Skeletal muscle tissue (tissue), 4 donors: ENCODE data around the gene HYAL1. TPM values are rescaled to one million over a fixed set of nuclear protein-coding genes. Genes with fewer than 3 reads are reported as not detected.

Source experiments
- H3K27ac ChIP-seq: one replicate; pipeline ENCODE4 v1.7.0; 2013; ENCODE audit warnings: mild to moderate bottlenecking, low read depth, low read length, inconsistent platforms
- H3K27me3 ChIP-seq, 3 donors: one replicate each; pipeline ENCODE4 v1.7.0; 2013; ENCODE audit warnings: low read length in 3 of 3; ENCODE audit not compliant: control insufficient read depth in 3 of 3, insufficient read depth in 3 of 3
- H3K36me3 ChIP-seq, 3 donors: one replicate each; pipeline ENCODE4 v1.7.0; 2013; ENCODE audit warnings: low read length in 3 of 3; ENCODE audit not compliant: control insufficient read depth in 3 of 3, insufficient read depth in 3 of 3
- H3K4me1 ChIP-seq, 3 donors: one replicate each; pipeline ENCODE4 v1.7.0; 2013; ENCODE audit warnings: low read length in 3 of 3, mild to moderate bottlenecking in 3 of 3; ENCODE audit not compliant: control insufficient read depth in 3 of 3, insufficient read depth in 3 of 3
- H3K4me3 ChIP-seq, 3 donors: one replicate each; pipeline ENCODE4 v1.7.0; 2013; ENCODE audit warnings: low read length in 3 of 3
- H3K9ac ChIP-seq, 3 donors: one replicate each; pipeline ENCODE4 v1.7.0; 2013; ENCODE audit warnings: low read length in 3 of 3, mild to moderate bottlenecking in 3 of 3, moderate library complexity in 2 of 3, low read depth in 1 of 3
- H3K9me3 ChIP-seq, 3 donors: one replicate each; pipeline ENCODE4 v1.7.0; 2013; ENCODE audit warnings: low read length in 3 of 3; ENCODE audit not compliant: control insufficient read depth in 3 of 3
- total RNA-seq: library from RNA; depleted of rRNA; stranded (reverse); fragments of >200 nt; gene quantifications from one replicate; pipeline ENCODE4 v1.2.3, GENCODE V29; 2014
- donor health status: Osteomylitis.

The HYAL1 gene
- total RNA-seq, 1 donor from 2014 or later = 2.6 TPM

GRCh38 chr3:50342813-50343633 lies 39.6 kb upstream of the HYAL1 start:
- Histone ChIP-seq H3K4me1 (peaks cover 33 to 48% (median 39%) of the 10 kb centered on the region in 3 donors), H3K27me3 (peaks cover 0 to 20% (median 0%) of the 10 kb centered on the region in 3 donors), H3K27ac (no peak overlapping the region), H3K9me3 (no peaks in the 10 kb centered on the region), H3K9ac (no peak overlapping the region), H3K4me3 (no peak overlapping the region), H3K36me3 (peaks cover 7 to 8% (median 8%) of the 10 kb centered on the region in 3 donors)

- H3K4me1 ChIP-seq = peaks cover 30 to 47% (median 37%) of the 10 kb centered on the region in 3 donors
- H3K36me3 ChIP-seq = no peaks in the 10 kb centered on the region
- H3K27ac ChIP-seq = no peak overlapping the region
- H3K4me3 ChIP-seq = no peak overlapping the region
- H3K27me3 ChIP-seq = peaks cover 0 to 20% (median 0%) of the 10 kb centered on the region in 3 donors
- H3K9me3 ChIP-seq = no peaks in the 10 kb centered on the region
- H3K9ac ChIP-seq = peak overlapping the region in 1 of 3 donors; percentile 77
Measured at GRCh38 chr3:50341996-50342650, 38.7 kb upstream of the HYAL1 start.

- Histone ChIP-seq H3K27me3 (peaks cover 0 to 20% (median 0%) of the 10 kb centered on the region in 3 donors), H3K4me3 (peak overlapping the region; percentile 63 to 78 (median 71)), H3K27ac (no peak overlapping the region), H3K9ac (peak overlapping the region in 2 of 3 donors; percentile 61 to 77), H3K4me1 (peaks cover 33 to 53% (median 39%) of the 10 kb centered on the region in 3 donors), H3K9me3 (no peaks in the 10 kb centered on the region), H3K36me3 (no peaks in the 10 kb centered on the region)
Measured at GRCh38 chr3:50341537-50341936, 38.2 kb upstream of the HYAL1 start.

DNA sequence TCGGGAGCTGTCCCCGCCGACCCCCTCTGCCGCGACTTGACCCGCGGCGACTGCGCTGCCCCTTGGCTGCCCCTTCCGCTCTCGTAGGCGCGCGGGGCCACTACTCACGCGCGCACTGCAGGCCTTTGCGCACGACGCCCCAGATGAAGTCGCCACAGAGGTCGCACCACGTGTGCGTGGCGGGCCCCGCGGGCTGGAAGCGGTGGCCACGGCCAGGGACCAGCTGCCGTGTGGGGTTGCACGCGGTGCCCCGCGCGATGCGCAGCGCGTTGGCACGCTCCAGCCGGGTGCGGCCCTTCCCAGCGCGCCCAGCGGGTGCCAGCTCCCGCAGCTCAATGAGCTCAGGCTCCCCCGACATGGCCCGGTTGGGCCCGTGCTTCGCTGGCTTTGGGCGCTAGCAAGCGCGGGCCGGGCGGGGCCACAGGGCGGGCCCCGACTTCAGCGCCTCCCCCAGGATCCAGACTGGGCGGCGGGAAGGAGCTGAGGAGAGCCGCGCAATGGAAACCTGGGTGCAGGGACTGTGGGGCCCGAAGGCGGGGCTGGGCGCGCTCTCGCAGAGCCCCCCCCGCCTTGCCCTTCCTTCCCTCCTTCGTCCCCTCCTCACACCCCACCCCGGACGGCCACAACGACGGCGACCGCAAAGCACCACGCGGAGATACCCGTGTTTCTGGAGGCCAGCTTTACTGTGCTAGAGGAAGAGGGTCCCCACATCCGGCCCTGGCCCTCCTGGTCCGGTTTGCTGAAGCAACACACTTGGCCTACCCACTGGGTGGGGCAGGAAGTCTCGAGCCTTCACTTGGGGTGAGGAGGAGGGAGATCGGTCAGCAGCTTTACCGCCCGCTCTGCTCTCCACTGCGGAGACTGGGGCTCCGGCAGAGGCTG lies 37.3 kb upstream of the HYAL1 start, which contains the start of gene RASSF1:
TSS of gene RASSF1 (minus strand) at position 389 of the 882 bp plus-strand sequence. CDS start at position 358, 31 bp downstream.
- peak within 1 kb of the TSS; percentile 99 for H3K27ac ChIP-seq
- peak within 1 kb of the TSS; percentile 63 to 78 (median 71) for H3K4me3 ChIP-seq
- H3K9me3 ChIP-seq = no peaks in the 10 kb centered on the region
- peak within 1 kb of the TSS; percentile 61 to 77 (median 64) for H3K9ac ChIP-seq
- peaks cover 40 to 59% (median 46%) of the 10 kb centered on the region in 3 donors for H3K4me1 ChIP-seq
- H3K36me3 ChIP-seq = no peaks in the 10 kb centered on the region
- H3K27me3 ChIP-seq = peaks cover 0 to 18% (median 0%) of the 10 kb centered on the region in 3 donors

GRCh38 chr3:50340147-50340447 lies 36.7 kb upstream of the HYAL1 start:
- peak overlapping the region; percentile 99 for H3K27ac ChIP-seq
- H3K9me3 ChIP-seq = no peaks in the 10 kb centered on the region
- H3K4me3 ChIP-seq = peak overlapping the region; percentile 63 to 78 (median 71)
- H3K4me1 ChIP-seq = peaks cover 43 to 58% (median 45%) of the 10 kb centered on the region in 3 donors
- H3K27me3 ChIP-seq = peaks cover 0 to 12% (median 0%) of the 10 kb centered on the region in 3 donors
- H3K9ac ChIP-seq = peak overlapping the region in 2 of 3 donors; percentile 64 to 77
- H3K36me3 ChIP-seq = no peaks in the 10 kb centered on the region

GRCh38 chr3:50339485-50340146 lies 36.2 kb upstream of the HYAL1 start:
- H3K4me1 ChIP-seq = peaks cover 46 to 60% (median 46%) of the 10 kb centered on the region in 3 donors
- no peaks in the 10 kb centered on the region for H3K9me3 ChIP-seq
- H3K27ac ChIP-seq = peak overlapping the region; percentile 99
- peak overlapping the region in 2 of 3 donors; percentile 64 to 77 for H3K9ac ChIP-seq
- H3K27me3 ChIP-seq = peaks cover 0 to 8% (median 0%) of the 10 kb centered on the region in 3 donors
- no peaks in the 10 kb centered on the region for H3K36me3 ChIP-seq
- peak overlapping the region; percentile 63 to 78 (median 71) for H3K4me3 ChIP-seq

DNA sequence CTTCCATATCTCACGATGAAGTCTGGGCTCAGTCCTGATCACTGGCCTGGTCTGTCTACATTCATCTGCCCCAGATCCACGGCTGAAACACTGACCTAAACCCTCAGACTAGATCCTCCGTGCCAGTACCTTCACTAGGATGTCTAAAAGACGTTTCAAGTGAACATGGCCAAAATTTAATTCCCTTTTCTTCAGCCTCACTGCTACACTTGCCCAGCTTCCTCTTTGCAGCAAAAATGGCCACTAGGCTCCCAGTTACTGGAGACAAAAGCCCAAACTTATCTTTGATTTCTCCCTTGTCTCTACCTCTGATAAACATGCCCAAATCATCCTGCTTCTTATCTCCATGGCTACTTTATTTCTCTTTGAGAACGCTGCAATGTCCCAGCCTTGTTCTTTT lies 35.6 kb upstream of the HYAL1 start:
- peak overlapping the region in 2 of 3 donors; percentile 1 to 54 for H3K9ac ChIP-seq
- no peaks in the 10 kb centered on the region for H3K9me3 ChIP-seq
- H3K4me1 ChIP-seq = peaks cover 52 to 66% (median 52%) of the 10 kb centered on the region in 3 donors
- no peaks in the 10 kb centered on the region for H3K36me3 ChIP-seq
- H3K27me3 ChIP-seq = peaks cover 0 to 8% (median 0%) of the 10 kb centered on the region in 3 donors
- H3K27ac ChIP-seq = peak overlapping the region; percentile 99
- peak overlapping the region in 1 of 3 donors; percentile 5 for H3K4me3 ChIP-seq

DNA sequence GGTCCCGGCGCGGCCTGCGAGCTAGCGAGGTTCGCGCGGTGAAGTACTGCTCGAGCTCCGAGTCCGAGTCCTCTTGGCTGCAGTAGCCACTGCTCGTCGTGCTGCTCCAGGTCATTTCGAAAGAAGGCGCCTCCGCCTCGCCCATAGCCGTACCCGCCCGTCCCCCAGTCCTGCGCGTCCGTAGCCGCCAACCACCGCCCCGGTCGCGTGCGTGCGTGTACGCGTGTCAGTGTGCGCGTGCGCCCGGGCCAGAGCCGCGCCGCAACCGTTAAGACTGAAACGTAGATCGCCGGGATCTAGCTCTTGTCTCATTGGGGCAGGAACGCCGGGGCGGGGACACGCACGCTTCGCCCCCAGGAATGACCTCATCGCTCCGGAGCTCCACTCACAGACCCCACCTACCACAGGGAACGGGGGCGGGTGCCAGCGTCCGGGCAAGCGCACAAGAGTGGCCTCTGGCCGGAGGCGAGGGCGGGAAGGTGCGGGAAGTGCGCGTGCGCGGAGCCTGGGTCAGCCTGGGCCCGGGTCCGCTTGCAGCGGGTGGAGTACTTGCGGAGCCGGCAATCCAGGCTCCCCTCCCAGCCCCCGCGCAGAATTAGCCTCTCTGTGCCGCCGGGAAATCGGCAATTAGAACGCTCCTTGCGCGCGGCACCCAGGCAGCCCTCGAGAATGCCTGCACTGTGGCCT lies 33.9 kb upstream of the HYAL1 start:
- no peaks in the 10 kb centered on the region for H3K9me3 ChIP-seq
- H3K27ac ChIP-seq = peak overlapping the region; percentile 99
- H3K27me3 ChIP-seq = peaks cover 0 to 5% (median 0%) of the 10 kb centered on the region in 3 donors
- peaks cover 61 to 79% (median 61%) of the 10 kb centered on the region in 3 donors for H3K4me1 ChIP-seq
- peak overlapping the region; percentile 88 to 98 (median 95) for H3K9ac ChIP-seq
- H3K36me3 ChIP-seq = peaks cover 0 to 6% (median 2%) of the 10 kb centered on the region in 3 donors
- H3K4me3 ChIP-seq = peak overlapping the region; percentile 78 to 91 (median 89)
